ENCODE measurements around the gene HPS5. TPM values are rescaled to one million over a fixed set of nuclear protein-coding genes. Genes with fewer than 3 reads are reported as not detected.

The HPS5 gene
- total and polyA plus RNA-seq, 2 donors = 8.4 to 55.3 TPM

Small RNA genes lying within 50 kb of the gene (small RNA-seq; reads per million reads assigned to genes)
- gene RNA5SP333 (not detected), gene RNA5SP334 (not detected)

Other genes with a start within 250 kb of the HPS5 start
- gene SAAL1, start 216.1 kb downstream of the HPS5 start, total RNA-seq = 23.1 TPM
- gene SAAL1, start 216.1 kb downstream of the HPS5 start, polyA plus RNA-seq = 8.8 TPM
- gene MRGPRX3, start 189.6 kb downstream of the HPS5 start, total RNA-seq = not detected
- gene MRGPRX3, start 189.6 kb downstream of the HPS5 start, polyA plus RNA-seq = not detected
- gene MRGPRX4, start 149.3 kb downstream of the HPS5 start, total RNA-seq = not detected
- gene MRGPRX4, start 149.3 kb downstream of the HPS5 start, polyA plus RNA-seq = not detected
- not detected for gene SAA4, start 85.3 kb downstream of the HPS5 start, total RNA-seq
- 0.54 TPM for gene SAA4, start 85.3 kb downstream of the HPS5 start, polyA plus RNA-seq
- not detected for gene SAA2, start 73.5 kb downstream of the HPS5 start, total RNA-seq
- gene SAA2, start 73.5 kb downstream of the HPS5 start, polyA plus RNA-seq = 13.7 TPM
- not detected for gene SAA1, start 55.9 kb downstream of the HPS5 start, total RNA-seq
- 44.4 TPM for gene SAA1, start 55.9 kb downstream of the HPS5 start, polyA plus RNA-seq
- gene GTF2H1, start 427 bp upstream of the HPS5 start, total RNA-seq = 119 TPM
- gene GTF2H1, start 427 bp upstream of the HPS5 start, polyA plus RNA-seq = 31.9 TPM
- gene LDHA, start 72.4 kb upstream of the HPS5 start, total RNA-seq = 163 TPM
- 542 TPM for gene LDHA, start 72.4 kb upstream of the HPS5 start, polyA plus RNA-seq
- gene LDHC, start 90.2 kb upstream of the HPS5 start, total RNA-seq = not detected
- not detected for gene LDHC, start 90.2 kb upstream of the HPS5 start, polyA plus RNA-seq
- gene LDHAL6A, start 133.7 kb upstream of the HPS5 start, total RNA-seq = not detected
- not detected for gene LDHAL6A, start 133.7 kb upstream of the HPS5 start, polyA plus RNA-seq
- 46.2 TPM for gene TSG101, start 204.8 kb upstream of the HPS5 start, total RNA-seq
- gene TSG101, start 204.8 kb upstream of the HPS5 start, polyA plus RNA-seq = 58.6 TPM